Liver (tissue), 9 donors: ENCODE data around the gene MEOX2. TPM values are rescaled to one million over a fixed set of nuclear protein-coding genes. Genes with fewer than 3 reads are reported as not detected.

Source experiments
- DNase-seq: peaks from one replicate; pipeline ENCODE4 v3.0.0-alpha.2; 2017; ENCODE audit warnings: low spot score
- H3K27ac ChIP-seq, 2 donors: one replicate each; pipeline ENCODE4 v1.7.0; 2013; ENCODE audit warnings: inconsistent platforms in 2 of 2, low read length in 2 of 2, control low read depth in 1 of 2, low read depth in 1 of 2, mild to moderate bottlenecking in 1 of 2
- H3K27me3 ChIP-seq, 4 donors: one replicate each; pipeline versions ENCODE4 v1.6.1 to v1.7.0; 2013; ENCODE audit warnings: low read length in 3 of 4, inconsistent platforms in 1 of 4, mild to moderate bottlenecking in 1 of 4, moderate library complexity in 1 of 4; ENCODE audit not compliant: control insufficient read depth in 4 of 4, insufficient read depth in 4 of 4
- H3K36me3 ChIP-seq, 4 donors: one replicate each; pipeline versions ENCODE4 v1.6.1 to v1.7.0; 2013; ENCODE audit warnings: low read length in 3 of 4, mild to moderate bottlenecking in 3 of 4, low read depth in 1 of 4, moderate library complexity in 1 of 4; ENCODE audit not compliant: control insufficient read depth in 4 of 4, insufficient read depth in 3 of 4
- H3K4me1 ChIP-seq, 4 donors: one replicate each; pipeline versions ENCODE4 v1.6.1 to v1.7.0; 2013; ENCODE audit warnings: low read length in 3 of 4, mild to moderate bottlenecking in 3 of 4, moderate library complexity in 1 of 4; ENCODE audit not compliant: control insufficient read depth in 4 of 4, insufficient read depth in 4 of 4
- H3K4me3 ChIP-seq, 3 donors: one replicate each; pipeline versions ENCODE4 v1.6.1 to v1.7.0; 2013; ENCODE audit warnings: low read length in 3 of 3, control low read depth in 1 of 3, low read depth in 1 of 3, mild to moderate bottlenecking in 1 of 3
- H3K9ac ChIP-seq, 2 donors: one replicate each; pipeline ENCODE4 v1.7.0; 2013; ENCODE audit warnings: low read length in 2 of 2, mild to moderate bottlenecking in 2 of 2, moderate library complexity in 2 of 2, control low read depth in 1 of 2, low read depth in 1 of 2
- H3K9me3 ChIP-seq, 4 donors: one replicate each; pipeline versions ENCODE4 v1.6.1 to v1.7.0; 2013; ENCODE audit warnings: low read length in 3 of 4; ENCODE audit not compliant: control insufficient read depth in 4 of 4
- EGR1 ChIP-seq, 2 donors: IDR thresholded peaks; 2 replicates each; pipeline ENCODE4 v1.6.1; 2016 to 2018; ENCODE audit warnings: antibody characterized with exemption in 2 of 2, low read depth in 2 of 2
- FOXA1 ChIP-seq: IDR thresholded peaks from 2 replicates; pipeline ENCODE4 v1.6.1; 2016; ENCODE audit warnings: antibody characterized with exemption
- FOXA2 ChIP-seq: IDR thresholded peaks from 2 replicates; pipeline ENCODE4 v1.6.1; 2016; ENCODE audit warnings: antibody characterized with exemption
- GABPA ChIP-seq, 2 donors: IDR thresholded peaks in 1 of 2; conservative IDR thresholded peaks in 1 of 2; 2 replicates each; pipeline ENCODE4 v1.6.1; 2016; ENCODE audit warnings: antibody characterized with exemption in 2 of 2, mild to moderate bottlenecking in 1 of 2, moderate library complexity in 1 of 2
- HNF4A ChIP-seq, 2 donors: conservative IDR thresholded peaks; 2 replicates each; pipeline ENCODE4 v1.6.1; 2016; ENCODE audit warnings: antibody characterized with exemption in 2 of 2, mild to moderate bottlenecking in 2 of 2
- HNF4G ChIP-seq: IDR thresholded peaks from 2 replicates; pipeline ENCODE4 v1.6.1; 2016; ENCODE audit warnings: antibody characterized with exemption
- JUND ChIP-seq, 2 donors: IDR thresholded peaks; 2 replicates each; pipeline ENCODE4 v1.6.1; 2016; ENCODE audit warnings: antibody characterized with exemption in 2 of 2
- NR2F2 ChIP-seq: IDR thresholded peaks from 2 replicates; pipeline ENCODE4 v1.6.1; 2016; ENCODE audit warnings: antibody characterized with exemption
- RAD21 ChIP-seq, 2 donors: IDR thresholded peaks; 2 replicates each; pipeline ENCODE4 v1.6.1; 2016; ENCODE audit warnings: antibody characterized with exemption in 2 of 2, mild to moderate bottlenecking in 2 of 2
- RXRA ChIP-seq, 2 donors: IDR thresholded peaks; 2 replicates each; pipeline ENCODE4 v1.6.1; 2017 to 2018; ENCODE audit warnings: antibody characterized with exemption in 2 of 2, mild to moderate bottlenecking in 1 of 2
- SP1 ChIP-seq: IDR thresholded peaks from 2 replicates; pipeline ENCODE4 v1.6.1; 2018; ENCODE audit warnings: antibody characterized with exemption, mild to moderate bottlenecking
- TAF1 ChIP-seq: conservative IDR thresholded peaks from 2 replicates; pipeline ENCODE4 v1.6.1; 2016; ENCODE audit warnings: antibody characterized with exemption, mild to moderate bottlenecking
- YY1 ChIP-seq: IDR thresholded peaks from 2 replicates; pipeline ENCODE4 v1.6.1; 2016; ENCODE audit warnings: antibody characterized with exemption, mild to moderate bottlenecking
- WGBS: extraction: QIAGEN DNeasy Blood & Tissue Kit; methylation state at CpG from one replicate; pipeline ENCODE4 v1.1.7; 2013; 5-methylcytosine and 5-hydroxymethylcytosine counted together
- polyA plus RNA-seq, 2 donors: library from polyadenylated mRNA; stranded (reverse) in 1 of 2; unstranded in 1 of 2; fragments of 200-250 nt in 1 of 2; fragments of >200 nt in 1 of 2; fragmentation: Nextera tagmentation in 1 of 2; extraction: Ambion mirVana in 1 of 2; gene quantifications; one replicate each; pipeline versions ENCODE4 v1.2.1 to v1.2.3, GENCODE V29; 2013 to 2015
- total RNA-seq, 2 donors: library from RNA; depleted of rRNA; stranded (reverse); fragments of >200 nt; gene quantifications; one replicate each; pipeline ENCODE4 v1.2.3, GENCODE V29; 2014
- TF ChIP-seq, protein P1 (sequence below): IDR thresholded peaks from 2 replicates; pipeline ENCODE4 v1.6.1; 2016; ENCODE audit warnings: antibody characterized with exemption
- TF ChIP-seq, protein P2 (sequence below): fragments of 150-350 bp; IDR thresholded peaks from 2 replicates; pipeline ENCODE4 v1.5.1; 2017; ENCODE audit warnings: improper control_type of control experiment, low read depth, low read length; ENCODE audit not compliant: missing input control
- TF ChIP-seq, protein P3 (sequence below): IDR thresholded peaks from 2 replicates; pipeline ENCODE4 v1.6.1; 2016; ENCODE audit warnings: antibody characterized with exemption
- TF ChIP-seq, protein P4 (sequence below): IDR thresholded peaks from 2 replicates; pipeline ENCODE4 v1.6.1; 2016; ENCODE audit warnings: antibody characterized with exemption
- donor health status: healthy.
- donor health status: healthy.
- donor health status: healthy.
- donor health status: healthy.
- donor health status: healthy.

The MEOX2 gene
- total and polyA plus RNA-seq, 4 donors = 0.32 to 0.70 (median 0.47) TPM

DNA sequence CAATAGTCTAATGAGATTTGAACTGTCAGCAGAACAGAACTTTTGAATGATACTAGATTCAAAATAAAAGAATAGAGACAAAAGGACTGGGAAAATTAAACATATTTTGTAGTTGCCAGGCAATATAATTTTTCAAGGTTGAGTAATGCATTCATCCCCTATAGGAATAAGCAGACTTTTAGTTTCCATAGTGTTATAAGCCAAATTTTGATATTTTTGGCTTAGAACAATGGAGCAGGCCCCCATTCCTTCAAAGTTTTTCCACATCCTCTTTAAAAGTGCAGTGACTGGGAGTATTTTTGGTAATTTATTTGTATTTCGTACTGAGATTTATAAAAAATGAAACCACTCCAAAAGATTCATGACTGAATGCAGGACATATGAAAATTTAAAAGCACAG is 24.0 kb downstream of the MEOX2 start:
- no peak overlapping the region for H3K9ac ChIP-seq
- TF ChIP-seq HNF4A (conservative IDR thresholded peaks at IDR 0.05) (no peak), YY1 (no peak), SP1 (no peak), HNF4G (no peak), FOXA2 (no peak), JUND (IDR thresholded peaks at IDR 0.05) (no peak), TAF1 (no peak), EGR1 (IDR thresholded peaks at IDR 0.05; ENCODE audit: low read depth in 2 of 2) (no peak), RXRA (IDR thresholded peaks at IDR 0.05) (no peak), FOXA1 (no peak), GABPA (IDR thresholded peaks at IDR 0.05 in 1 of 2, conservative IDR thresholded peaks at IDR 0.05 in 1 of 2) (no peak)
- TF ChIP-seq, protein P1, sequence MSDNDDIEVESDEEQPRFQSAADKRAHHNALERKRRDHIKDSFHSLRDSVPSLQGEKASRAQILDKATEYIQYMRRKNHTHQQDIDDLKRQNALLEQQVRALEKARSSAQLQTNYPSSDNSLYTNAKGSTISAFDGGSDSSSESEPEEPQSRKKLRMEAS = no peak
- TF ChIP-seq, protein P2, sequence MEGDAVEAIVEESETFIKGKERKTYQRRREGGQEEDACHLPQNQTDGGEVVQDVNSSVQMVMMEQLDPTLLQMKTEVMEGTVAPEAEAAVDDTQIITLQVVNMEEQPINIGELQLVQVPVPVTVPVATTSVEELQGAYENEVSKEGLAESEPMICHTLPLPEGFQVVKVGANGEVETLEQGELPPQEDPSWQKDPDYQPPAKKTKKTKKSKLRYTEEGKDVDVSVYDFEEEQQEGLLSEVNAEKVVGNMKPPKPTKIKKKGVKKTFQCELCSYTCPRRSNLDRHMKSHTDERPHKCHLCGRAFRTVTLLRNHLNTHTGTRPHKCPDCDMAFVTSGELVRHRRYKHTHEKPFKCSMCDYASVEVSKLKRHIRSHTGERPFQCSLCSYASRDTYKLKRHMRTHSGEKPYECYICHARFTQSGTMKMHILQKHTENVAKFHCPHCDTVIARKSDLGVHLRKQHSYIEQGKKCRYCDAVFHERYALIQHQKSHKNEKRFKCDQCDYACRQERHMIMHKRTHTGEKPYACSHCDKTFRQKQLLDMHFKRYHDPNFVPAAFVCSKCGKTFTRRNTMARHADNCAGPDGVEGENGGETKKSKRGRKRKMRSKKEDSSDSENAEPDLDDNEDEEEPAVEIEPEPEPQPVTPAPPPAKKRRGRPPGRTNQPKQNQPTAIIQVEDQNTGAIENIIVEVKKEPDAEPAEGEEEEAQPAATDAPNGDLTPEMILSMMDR = no peak
- TF ChIP-seq, protein P3, sequence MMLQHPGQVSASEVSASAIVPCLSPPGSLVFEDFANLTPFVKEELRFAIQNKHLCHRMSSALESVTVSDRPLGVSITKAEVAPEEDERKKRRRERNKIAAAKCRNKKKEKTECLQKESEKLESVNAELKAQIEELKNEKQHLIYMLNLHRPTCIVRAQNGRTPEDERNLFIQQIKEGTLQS = no peak
- H3K27me3 ChIP-seq = no peaks in the 10 kb centered on the region
- H3K4me1 ChIP-seq = no peaks in the 10 kb centered on the region
- no peak overlapping the region for H3K4me3 ChIP-seq
- no peaks in the 10 kb centered on the region for H3K9me3 ChIP-seq
- no peak overlapping the region for H3K27ac ChIP-seq
- WGBS = 86% methylated on average over 1 of the region's 1 CpG
- DNase-seq = no peak
- no peaks in the 10 kb centered on the region for H3K36me3 ChIP-seq

GRCh38 chr7:15658247-15658646 is 28.2 kb downstream of the MEOX2 start:
- H3K9me3 ChIP-seq = no peaks in the 10 kb centered on the region
- no peak overlapping the region for H3K9ac ChIP-seq
- no peaks in the 10 kb centered on the region for H3K27me3 ChIP-seq
- WGBS = 77% methylated on average over 3 of the region's 3 CpGs
- no peaks in the 10 kb centered on the region for H3K36me3 ChIP-seq
- no peak overlapping the region for H3K4me3 ChIP-seq
- DNase-seq = no peak
- H3K4me1 ChIP-seq = no peaks in the 10 kb centered on the region
- TF ChIP-seq RAD21 (IDR thresholded peaks at IDR 0.05) (no peak), GABPA (IDR thresholded peaks at IDR 0.05 in 1 of 2, conservative IDR thresholded peaks at IDR 0.05 in 1 of 2) (no peak), FOXA2 (no peak), HNF4G (no peak), FOXA1 (no peak), NR2F2 (no peak)
- TF ChIP-seq, protein P3 = no peak
- TF ChIP-seq, protein P4, sequence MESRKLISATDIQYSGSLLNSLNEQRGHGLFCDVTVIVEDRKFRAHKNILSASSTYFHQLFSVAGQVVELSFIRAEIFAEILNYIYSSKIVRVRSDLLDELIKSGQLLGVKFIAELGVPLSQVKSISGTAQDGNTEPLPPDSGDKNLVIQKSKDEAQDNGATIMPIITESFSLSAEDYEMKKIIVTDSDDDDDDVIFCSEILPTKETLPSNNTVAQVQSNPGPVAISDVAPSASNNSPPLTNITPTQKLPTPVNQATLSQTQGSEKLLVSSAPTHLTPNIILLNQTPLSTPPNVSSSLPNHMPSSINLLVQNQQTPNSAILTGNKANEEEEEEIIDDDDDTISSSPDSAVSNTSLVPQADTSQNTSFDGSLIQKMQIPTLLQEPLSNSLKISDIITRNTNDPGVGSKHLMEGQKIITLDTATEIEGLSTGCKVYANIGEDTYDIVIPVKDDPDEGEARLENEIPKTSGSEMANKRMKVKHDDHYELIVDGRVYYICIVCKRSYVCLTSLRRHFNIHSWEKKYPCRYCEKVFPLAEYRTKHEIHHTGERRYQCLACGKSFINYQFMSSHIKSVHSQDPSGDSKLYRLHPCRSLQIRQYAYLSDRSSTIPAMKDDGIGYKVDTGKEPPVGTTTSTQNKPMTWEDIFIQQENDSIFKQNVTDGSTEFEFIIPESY = no peak
- TF ChIP-seq, protein P2 = no peak
- TF ChIP-seq, protein P1 = no peak
- H3K27ac ChIP-seq = no peak overlapping the region
